IPS DF 4.7 (cell line): ENCODE measurements around the gene LRRN4.

ENCODE experiments used
- DNase-seq: peaks from one replicate; pipeline ENCODE4 v3.0.0-alpha.2; 2013; ENCODE audit warnings: low spot score; ENCODE audit errors: extremely low read depth

The LRRN4 gene

DNA sequence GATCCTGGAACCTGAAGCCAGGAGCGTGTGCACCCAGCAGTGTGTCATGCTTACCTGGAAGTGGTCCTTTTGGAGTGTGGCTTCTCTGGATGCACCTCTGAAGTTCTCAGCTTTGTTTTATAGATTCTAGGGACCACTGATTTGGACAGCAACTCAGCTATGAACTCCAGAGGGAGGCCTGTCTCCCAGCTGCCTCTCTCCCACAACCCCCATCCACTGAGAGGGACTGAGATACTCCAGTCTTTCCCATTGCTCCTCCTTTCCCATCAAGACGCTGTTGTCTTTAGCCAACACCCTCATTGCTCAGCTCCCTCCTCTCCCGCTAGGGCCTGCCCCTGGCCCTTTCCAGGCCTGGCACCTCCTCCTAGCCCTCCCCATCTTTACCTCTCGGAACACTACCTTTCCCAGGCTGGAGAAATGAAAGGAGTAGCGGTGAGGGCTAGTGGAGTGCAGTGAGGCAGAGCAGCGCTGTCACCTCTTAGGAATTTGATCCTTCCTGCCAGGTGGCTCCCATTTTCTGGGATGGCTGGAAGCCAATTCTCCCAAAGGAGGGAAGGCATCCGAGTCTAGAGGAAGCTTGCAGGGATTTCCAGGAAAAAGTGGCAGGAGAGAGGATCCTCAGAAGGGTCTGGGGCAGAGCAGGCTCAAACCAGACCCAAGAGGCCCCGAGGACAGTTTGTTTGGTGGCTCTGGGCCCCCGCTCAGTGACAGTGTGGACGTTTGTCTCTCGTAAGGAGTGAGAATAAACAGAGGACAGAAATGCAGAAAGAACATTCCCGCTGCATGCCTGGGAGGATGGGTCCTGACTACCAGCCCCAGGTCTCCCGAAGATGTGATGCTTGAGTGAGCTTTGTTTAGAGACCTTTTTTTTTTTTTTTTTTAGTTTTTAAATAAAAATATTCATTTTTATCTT, at the start of gene LRRN4:
Gene LRRN4, minus strand, starts transcription at position 285 of the 913 bp plus-strand sequence. CDS start 1,261 bp downstream, outside the sequence.
- DNase-seq: no peak

DNA sequence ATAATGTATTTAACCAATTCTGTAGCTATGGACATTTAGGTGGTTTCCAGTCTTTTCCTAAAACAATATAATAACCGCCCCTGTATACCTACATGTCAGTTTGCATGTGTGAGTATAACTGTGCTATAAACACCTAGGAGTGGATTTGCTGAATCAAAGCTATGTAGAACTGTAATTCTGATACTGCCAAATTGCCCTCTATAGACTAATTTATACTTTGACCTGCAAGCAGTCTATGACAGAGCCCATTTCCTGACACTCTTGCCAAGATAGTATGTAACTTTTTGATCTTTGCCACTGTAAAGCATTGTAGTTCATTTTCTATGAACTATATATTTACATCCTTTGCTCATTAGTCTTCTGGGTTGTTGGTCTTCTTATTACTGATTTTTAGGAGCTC, 49.4 kb upstream of the LRRN4 start:
- DNase-seq: no peak

DNA sequence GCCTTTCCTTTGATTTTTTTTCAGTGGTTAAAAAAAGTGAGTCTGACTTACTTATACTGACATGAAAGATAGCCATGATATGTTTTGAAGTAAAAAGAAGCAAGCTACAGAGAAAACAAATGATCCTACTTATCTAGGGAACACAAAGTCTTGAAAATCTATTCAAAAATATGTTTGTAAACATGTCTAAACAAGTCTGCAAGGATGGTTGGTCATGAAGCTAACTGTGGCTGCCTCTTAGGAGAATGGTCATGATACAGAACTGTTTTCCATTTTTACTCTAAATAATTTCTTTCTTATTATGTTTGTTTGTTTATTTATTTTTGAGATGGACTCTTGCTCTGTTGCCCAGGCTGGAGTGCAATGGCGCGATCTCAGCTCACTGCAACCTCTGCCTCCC, 47.5 kb upstream of the LRRN4 start:
- no peak for DNase-seq

DNA sequence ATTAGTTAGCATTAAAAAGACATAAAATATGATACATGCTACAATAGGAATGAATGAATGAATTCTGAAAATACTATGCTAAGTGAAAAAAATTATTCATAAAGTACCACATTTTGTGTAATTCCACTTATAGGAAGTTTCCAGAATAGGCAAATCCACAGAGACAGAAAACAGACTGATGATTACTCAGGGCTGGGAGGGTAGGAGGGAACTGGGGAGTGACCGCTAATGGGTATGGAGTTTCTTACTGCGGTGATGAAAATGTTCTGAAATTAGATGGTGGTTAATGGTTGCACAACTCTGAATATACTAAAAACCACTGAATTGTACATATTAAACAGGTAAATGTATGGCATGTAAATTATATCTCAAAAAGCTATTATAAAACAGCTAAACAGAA, 46.4 kb upstream of the LRRN4 start:
- DNase-seq: no peak

DNA sequence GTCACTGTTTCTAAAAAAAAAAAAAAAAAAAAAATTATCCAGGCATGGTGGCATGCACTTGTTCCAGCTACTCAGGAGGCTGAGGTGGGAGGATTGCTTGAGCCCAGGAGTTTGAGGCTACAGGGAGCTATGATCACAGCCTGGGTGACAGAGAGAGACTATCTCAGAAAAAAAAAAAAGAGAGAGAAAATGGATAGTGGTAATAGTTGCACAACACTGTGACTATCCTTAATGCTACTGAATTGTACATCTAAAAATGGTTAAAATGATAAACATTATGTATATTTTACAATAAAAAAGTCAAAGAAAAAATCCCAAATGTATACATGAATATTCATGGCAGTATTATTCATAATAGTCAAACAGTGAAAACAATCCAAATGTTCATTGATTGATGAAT, 46.0 kb upstream of the LRRN4 start:
- DNase-seq: no peak

DNA sequence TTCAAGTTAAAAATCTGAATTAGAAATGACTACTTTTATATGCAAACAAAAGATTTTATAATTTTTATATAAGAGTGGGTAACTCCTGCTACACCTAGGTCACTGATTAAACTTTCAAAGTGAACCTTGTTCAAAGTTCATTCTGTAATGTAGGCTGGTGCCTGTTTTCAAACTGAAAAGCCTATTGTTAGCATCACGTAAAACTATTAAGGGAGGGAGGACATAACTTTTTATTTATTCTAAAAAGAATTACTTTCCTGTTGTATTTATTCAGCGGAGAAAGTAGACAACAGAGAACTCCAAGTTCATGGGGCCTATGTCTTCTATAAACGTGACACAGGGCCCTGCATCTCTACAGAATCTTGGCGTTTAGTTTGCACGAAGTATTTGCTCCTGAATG, 41.5 kb upstream of the LRRN4 start:
- DNase-seq: no peak

DNA sequence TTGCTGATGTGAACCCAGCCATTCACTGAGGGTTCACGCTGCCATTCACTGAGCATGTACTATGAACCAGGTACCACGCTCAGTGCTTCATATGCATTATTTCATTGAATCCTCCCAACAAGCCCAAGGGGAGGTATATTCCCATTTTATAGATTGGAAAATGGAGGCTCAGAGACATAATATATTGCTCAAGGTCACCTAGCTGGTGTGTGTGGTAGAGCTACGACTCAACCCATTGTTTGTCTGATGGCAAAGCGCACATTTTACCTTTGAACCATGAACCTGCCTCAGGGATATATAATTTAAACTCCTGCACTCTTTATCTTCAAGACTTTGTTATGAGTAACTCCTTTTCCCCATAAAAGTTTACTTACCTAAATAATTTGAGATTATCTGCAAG, 40.7 kb upstream of the LRRN4 start:
- DNase-seq: no peak

DNA sequence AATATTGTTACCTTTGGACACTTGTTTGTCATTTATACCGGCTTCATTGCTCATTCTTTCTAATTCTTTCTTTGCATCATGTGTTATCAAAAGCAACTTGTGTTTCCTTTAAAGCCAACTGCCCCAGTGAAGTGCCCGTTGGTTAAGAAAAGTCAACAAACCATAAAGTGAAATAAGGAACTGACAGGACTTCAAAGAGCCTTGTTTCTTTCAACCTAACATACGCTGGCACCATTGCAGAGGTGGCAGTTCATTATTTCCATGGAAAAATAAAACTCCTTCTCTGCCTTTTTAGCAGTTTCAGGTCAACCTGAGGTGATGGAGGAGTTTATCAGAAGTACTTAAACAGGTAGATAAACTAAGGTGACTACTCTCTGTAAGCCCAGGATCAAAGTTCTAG, 40.2 kb upstream of the LRRN4 start:
- no peak for DNase-seq

DNA sequence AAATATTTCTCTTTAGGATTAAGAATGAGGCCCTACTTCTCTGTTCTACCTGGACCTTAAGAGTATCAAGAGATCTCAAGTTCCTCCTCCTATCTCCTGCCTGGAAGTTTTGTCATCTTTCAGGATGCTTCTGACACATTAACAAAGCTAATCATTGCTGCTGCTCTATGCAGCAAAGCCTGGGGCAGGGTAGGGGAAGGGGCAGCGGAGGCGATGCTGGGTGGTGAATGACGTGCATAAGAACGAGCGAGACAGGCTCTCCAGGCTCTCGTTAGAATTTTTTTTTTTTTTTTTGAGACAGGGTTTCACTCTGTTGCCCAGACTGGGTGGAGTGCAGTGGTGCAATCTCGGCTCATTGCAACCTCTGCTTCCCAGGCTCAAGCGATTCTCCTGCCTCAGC, 37.8 kb upstream of the LRRN4 start:
- DNase-seq: no peak

DNA sequence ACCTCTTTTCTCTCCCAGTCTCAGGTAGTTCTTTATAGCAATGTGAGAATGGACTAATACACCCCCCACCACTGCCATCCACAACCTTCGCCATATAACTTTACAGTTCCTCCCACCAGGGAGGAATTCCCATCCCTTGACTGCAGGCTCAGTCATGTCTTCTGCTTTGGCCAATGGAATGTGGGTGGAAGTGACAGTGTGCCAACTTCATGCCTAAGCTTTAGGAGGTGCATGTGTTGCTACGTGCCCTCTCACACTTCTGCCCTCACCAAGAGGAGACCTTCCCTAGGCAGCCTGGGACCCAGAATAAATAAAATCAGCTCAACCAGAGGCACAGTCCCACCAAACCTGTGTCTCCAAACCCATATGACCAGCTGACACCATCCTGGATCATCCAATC, 33.0 kb upstream of the LRRN4 start:
- no peak for DNase-seq

DNA sequence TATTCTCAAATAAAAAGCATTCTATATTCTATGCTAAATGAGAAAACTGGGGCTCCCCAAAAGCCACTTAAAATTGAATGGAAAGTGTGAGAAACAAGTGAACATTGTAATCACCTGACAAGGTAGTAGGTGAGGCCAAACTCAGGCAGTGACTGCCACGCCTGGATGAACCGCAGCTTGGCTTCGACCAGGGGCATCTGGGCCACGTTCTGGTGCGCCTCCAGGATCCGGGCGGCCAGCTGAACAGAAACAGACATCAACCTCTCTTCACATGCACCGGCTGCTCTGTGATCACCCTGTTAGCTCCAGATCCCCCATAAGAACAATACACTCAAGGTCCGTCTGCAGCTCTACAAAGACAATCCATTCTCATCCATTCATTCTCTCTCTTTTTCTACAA, 30.1 kb upstream of the LRRN4 start:
- DNase-seq: no peak

DNA sequence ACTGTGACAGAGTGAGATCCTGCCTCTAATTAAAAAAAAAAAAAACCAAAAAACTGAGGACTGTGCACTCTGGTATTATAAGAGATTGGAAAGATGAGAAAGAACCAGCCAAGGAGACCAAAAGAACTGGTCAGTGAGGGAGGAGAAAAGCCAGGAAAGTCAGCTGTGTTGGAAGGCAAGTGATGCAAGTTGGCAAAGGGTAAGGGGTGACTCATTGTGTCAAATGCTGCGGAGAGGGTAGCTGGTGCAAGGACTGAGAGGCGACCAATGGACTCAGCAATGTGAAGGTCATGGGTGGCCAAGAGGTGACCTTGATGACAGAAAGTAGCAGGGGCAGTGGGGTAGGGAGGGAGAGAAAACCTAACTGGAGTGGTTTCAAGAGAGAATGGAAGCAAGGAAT, 27.4 kb upstream of the LRRN4 start:
- no peak for DNase-seq

DNA sequence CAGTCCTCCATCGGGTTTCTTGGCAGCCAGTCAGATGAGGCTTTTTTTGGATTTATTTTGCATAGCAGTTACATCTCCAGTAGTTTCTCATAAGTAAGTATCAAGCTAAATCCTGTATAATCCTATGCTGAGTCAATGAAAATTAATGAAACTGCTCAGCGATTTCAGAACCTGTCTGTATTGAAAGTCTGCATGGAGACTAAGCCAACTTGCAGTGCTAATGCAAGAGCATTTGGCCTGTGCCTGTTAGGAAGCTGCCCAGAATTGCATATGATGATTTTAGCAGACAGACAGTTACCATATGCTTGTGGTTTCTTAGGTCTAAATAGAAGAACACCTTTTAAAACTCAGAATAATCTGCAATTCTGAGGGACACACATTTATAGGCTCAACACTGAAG, 25.2 kb upstream of the LRRN4 start:
- DNase-seq: no peak

DNA sequence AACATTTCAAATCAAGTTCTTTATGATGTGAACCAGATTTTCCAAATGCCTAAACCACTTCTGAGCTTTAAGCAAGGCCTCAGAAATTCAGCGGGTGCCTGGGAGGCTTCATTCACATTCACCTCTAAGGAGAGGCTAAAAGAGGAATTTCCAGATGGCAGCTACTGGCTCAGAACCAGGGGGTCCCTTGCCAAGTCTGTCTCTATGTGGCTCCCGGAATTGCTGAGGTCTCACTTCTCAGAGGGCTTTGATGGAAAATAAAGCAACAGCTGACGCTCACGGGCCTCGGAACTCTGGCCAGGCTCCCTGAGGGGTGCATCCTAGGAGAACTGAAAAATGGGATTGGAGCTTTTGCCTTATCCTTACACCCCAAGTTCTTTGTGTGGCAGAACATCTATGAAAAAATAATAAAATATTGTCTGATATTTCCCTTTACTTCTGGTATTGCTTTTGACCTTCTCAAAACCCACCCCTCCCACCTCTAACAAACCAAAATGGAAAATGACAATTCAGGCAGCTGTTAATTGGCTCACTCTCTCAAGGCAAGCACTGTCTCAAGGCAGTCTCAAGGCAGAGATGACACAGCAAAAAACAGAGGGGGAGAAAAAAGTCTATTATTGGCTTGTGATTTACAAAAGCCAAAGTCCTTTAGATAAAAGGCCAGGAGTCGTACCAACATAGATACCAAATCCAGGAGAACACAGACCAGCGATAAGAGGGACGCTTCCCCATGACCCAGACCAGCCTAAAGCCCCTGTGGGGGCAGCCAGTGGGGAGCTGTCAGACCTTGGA, 21.8 kb upstream of the LRRN4 start:
- no peak for DNase-seq

DNA sequence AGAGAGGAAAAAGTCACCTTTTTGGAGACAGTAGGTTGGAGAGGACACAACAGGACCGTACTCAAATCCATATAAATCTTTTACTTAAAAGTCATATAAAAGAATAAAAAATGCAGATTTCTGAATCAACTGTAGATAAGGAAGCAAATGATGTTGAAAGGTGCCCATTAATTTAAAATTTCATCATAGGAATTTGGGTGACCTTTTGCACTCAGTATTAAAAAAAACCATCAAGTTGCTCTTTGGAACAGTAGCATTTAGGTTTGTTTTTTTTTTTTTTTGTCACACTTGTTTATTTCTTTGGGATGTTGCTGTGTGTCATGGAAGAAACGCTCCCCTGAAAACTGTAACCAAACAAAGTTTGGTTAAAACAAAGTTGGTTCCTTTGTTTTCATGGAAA, 20.9 kb upstream of the LRRN4 start:
- no peak for DNase-seq

DNA sequence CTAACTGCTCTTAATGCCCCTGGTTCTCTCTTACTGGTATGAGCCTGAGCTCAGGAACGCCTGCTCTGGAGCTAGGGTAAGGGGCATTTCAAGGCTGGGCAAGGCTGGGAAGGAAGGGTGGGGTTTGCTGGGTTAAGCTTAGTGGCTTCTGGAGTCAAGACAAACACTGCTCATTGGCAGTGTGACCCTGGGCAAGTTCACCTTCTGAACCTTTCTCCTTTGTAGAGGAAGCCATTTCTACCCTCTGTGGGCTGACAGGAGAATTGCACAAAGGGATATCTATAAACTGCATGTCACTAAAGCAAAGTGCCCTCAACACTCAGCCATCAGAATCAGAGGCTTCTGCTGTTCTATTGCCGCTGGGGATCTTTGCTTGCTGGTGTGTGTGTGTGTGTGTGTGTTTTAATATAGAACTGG, 20.3 kb upstream of the LRRN4 start:
- no peak for DNase-seq

DNA sequence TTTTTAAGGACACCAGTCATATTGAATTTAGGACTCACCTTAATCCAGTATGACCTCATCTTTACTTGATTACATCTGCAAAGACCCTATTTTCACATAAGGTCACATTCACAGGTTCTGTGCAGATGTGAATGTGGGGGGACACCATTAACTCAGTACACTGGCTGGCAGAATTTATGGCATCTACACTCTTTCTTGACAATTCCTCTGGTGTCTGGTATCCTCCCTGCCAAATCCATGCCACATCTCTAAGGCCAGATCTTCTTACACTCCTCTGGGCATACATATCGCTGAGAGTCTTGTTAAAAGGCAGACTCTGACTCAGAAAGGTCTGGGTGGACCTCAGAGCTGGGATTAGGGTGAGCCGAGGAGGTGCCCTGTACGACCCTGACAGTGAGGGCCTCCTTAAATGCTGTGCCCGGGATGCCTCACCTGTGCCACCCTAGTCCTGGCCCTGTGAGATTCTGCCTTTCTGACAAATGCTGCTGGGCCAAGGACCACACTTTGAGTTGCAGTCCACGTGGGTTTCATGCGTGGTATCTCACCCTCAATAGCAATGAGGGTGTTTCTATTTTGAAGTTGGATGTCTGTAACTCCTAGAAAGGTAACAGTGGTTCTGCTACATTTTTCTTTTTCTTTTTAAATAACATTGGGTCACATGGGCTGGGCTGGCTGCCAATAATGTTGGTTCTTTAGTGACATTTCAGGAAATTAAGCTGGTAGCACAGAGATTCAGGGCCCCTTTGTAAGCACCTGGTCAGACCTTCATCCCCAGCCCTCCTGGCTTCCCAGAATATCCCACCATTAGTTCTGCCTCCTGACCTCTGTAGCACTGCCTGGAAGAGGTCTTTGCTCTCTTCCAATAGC, 17.2 kb upstream of the LRRN4 start:
- DNase-seq: no peak

DNA sequence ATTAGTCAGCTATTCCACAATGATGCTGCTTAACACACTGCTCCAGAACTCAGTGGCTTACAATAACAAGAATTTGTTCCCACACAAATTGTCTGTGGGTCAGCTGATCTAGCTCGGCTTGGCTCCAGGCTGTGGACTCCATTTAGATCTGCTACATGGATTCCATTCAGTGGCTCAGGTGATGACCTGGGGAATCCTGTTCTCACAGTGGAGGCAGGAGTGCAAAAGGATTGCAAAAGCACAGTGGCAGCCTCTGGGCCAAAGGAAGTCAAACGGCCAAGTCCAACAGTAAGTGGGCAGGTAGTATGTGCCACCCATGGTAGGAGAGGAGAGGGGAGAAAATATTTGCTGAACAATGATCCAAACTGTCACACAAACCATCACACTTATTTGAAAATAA, 15.8 kb upstream of the LRRN4 start:
- DNase-seq: no peak

DNA sequence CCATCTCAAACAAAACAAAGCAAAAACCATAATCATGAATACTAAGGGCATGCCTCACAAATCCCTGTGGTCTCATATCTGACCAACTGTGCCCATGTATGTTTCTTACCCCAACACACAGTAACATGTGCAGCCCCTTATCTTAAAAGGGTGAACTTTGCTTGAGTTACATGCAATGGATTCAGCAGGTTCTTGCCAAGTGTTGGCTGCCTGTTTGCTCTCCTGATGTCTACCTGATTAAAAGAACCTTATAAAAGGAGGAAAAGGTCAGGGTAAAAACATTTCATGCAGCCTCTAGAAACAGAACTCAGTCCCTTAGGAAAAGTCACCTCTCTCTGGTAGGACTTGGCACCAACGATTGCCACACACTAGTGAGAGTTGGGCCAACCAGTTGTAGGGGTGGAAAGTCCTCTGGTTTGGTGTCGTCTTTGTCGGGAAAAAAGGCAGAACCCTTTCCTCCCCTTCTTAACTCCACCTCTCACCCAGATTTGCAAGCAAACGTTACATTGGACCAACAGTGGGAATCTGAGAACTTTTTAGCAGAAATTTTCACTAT, 14.0 kb upstream of the LRRN4 start:
- no peak for DNase-seq

DNA sequence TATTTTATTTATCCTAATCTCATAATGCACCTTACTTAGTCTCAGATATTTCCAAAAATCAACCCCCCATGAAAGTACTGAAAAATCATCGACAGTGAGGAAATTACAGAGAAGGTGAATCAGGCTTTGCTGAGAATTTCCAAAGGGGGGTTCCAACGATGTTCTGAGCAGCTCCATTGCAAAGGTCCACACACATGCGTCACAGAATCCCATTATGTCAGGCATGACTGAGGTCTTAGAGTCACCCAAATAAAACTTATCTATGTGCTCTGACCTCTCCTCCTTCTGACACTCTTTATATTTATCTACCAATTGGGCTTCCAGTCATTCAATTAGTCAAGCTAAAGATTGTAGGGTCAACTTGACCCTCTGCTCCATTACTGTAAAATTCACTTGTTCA, 12.7 kb upstream of the LRRN4 start:
- DNase-seq: no peak

DNA sequence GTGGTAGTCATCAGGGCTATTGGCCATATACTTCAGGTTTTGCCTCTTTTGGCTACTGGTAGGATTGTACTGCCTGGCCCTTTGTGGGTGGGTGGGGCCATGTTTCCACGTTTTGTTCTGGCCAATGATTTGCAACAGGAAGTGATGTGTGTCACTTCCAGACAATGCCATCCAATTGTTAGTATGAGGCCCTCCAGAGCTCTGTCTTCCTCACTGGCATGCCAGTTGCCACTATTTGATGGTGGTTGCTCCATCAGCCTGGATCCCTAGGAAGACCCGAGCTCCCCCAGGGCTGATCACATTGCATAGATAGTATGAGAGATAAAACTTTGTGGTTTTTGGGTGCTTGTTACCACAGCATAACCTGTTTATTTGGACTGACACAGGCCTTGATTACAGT, 7.7 kb upstream of the LRRN4 start:
- no peak for DNase-seq
